Natural killer cell (primary cell): ENCODE data around the gene ZC3H7A. TPM values are rescaled to one million over a fixed set of nuclear protein-coding genes. Genes with fewer than 3 reads are reported as not detected.
A peak's percentile ranks its signal among the peaks of the same experiment; 100 is the strongest.

ENCODE experiments used
- ATAC-seq, 3 donors: fragments of 150-1000 bp in 2 of 3; fragments of 200-7000 bp in 1 of 3; cut with Tn5 transposase; 1 replicate in 1 of 3; 2 replicates in 2 of 3; pipeline ENCODE4 v1.10.0; 2021; ENCODE audit warnings: mild to moderate bottlenecking in 2 of 3, moderate library complexity in 2 of 3
- DNase-seq, 2 donors: peaks; one replicate each; pipeline versions ENCODE4 v3.0.0 to v3.0.0-alpha.2; 2013 to 2021; ENCODE audit warnings: mixed read lengths in 1 of 2
- H3K27ac ChIP-seq: one replicate; pipeline ENCODE4 v1.5.1; 2013; ENCODE audit warnings: mild to moderate bottlenecking, low read length
- H3K27me3 ChIP-seq: one replicate; pipeline ENCODE4 v1.6.1; 2013; ENCODE audit warnings: low read length; ENCODE audit not compliant: control insufficient read depth, insufficient read depth
- H3K36me3 ChIP-seq: one replicate; pipeline ENCODE4 v1.6.1; 2013; ENCODE audit warnings: low read length; ENCODE audit not compliant: control insufficient read depth, insufficient read depth
- H3K4me1 ChIP-seq: one replicate; pipeline ENCODE4 v1.6.1; 2013; ENCODE audit warnings: low read length; ENCODE audit not compliant: control insufficient read depth, insufficient read depth
- H3K4me3 ChIP-seq: one replicate; pipeline ENCODE4 v1.5.1; 2013; ENCODE audit warnings: low read length
- H3K9me3 ChIP-seq: one replicate; pipeline ENCODE4 v1.6.1; 2013; ENCODE audit warnings: low read length; ENCODE audit not compliant: control insufficient read depth, insufficient read depth
- H3K27ac Mint-ChIP-seq, 2 donors: one replicate each; pipeline ENCODE4 v1.8.0; 2022; ENCODE audit warnings: mild to moderate bottlenecking in 2 of 2, mixed read lengths in 2 of 2, moderate library complexity in 1 of 2
- H3K27me3 Mint-ChIP-seq, 2 donors: one replicate each; pipeline ENCODE4 v1.8.0; 2022; ENCODE audit warnings: low read depth in 2 of 2, mixed read lengths in 2 of 2
- H3K36me3 Mint-ChIP-seq: one replicate; pipeline ENCODE4 v1.8.0; 2022; ENCODE audit warnings: mixed read lengths
- H3K4me1 Mint-ChIP-seq, 2 donors: one replicate each; pipeline ENCODE4 v1.8.0; 2022; ENCODE audit warnings: mixed read lengths in 2 of 2
- H3K4me3 Mint-ChIP-seq: one replicate; pipeline ENCODE4 v1.8.0; 2022; ENCODE audit warnings: mild to moderate bottlenecking, moderate library complexity, mixed read lengths
- H3K9me3 Mint-ChIP-seq, 2 donors: one replicate each; pipeline ENCODE4 v1.8.0; 2022; ENCODE audit warnings: mixed read lengths in 2 of 2
- CTCF ChIP-seq: fragments of 200-600 bp; IDR thresholded peaks from one replicate; pipeline ENCODE4 v1.8.0; 2022; ENCODE audit warnings: antibody characterized with exemption
- WGBS: methylation state at CpG from one replicate; pipeline ENCODE4 v1.1.7; 2013; ENCODE audit warnings: missing lambda C conversion rate; ENCODE audit not compliant: insufficient coverage; 5-methylcytosine and 5-hydroxymethylcytosine counted together
- intact Hi-C: fragments of 100-400 bp; cut with micrococcal nuclease; formaldehyde crosslinking; loops from one replicate; pipeline ENCODE4 v1.14.2; 2022
- total RNA-seq, 4 donors: library from RNA; stranded (reverse); fragments of 120-200 nt in 1 of 4; gene quantifications; one replicate each; pipeline versions ENCODE4 v1.2.3 to v1.2.4, GENCODE V29; 2013 to 2022

The ZC3H7A gene
- total RNA-seq, 3 donors from 2014 or later (not counting 1 experiment from before 2014, with no cell fraction given), result 80.6 to 91.8 (median 84.6) TPM

GRCh38 chr16:11721781-11722467 is 75.1 kb downstream of the ZC3H7A start:
- H3K36me3 Mint-ChIP-seq, result peaks cover 10% of the 10 kb centered on the region
- no peaks in the 10 kb centered on the region for H3K27me3 Mint-ChIP-seq
- Histone ChIP-seq H3K9me3 (no peaks in the 10 kb centered on the region), H3K4me1 (no peaks in the 10 kb centered on the region), H3K36me3 (peaks cover 59% of the 10 kb centered on the region), H3K27ac (no peak overlapping the region), H3K4me3 (no peak overlapping the region), H3K27me3 (no peaks in the 10 kb centered on the region)
- H3K9me3 Mint-ChIP-seq, result no peaks in the 10 kb centered on the region
- H3K27ac Mint-ChIP-seq, result peak overlapping the region in 1 of 2 donors; percentile 45
- DNase-seq (no peak), ATAC-seq (no peak)
- no peak overlapping the region for H3K4me3 Mint-ChIP-seq
- no peak for TF ChIP-seq CTCF
- 91% methylated on average over 4 of the region's 4 CpGs for WGBS
- H3K4me1 Mint-ChIP-seq, result peaks cover 5 to 16% of the 10 kb centered on the region in 2 donors
- intact Hi-C loops, result no loop called here

GRCh38 chr16:11719762-11720161 is 77.3 kb downstream of the ZC3H7A start:
- Histone ChIP-seq H3K4me1 (no peaks in the 10 kb centered on the region), H3K27me3 (no peaks in the 10 kb centered on the region), H3K27ac (no peak overlapping the region), H3K36me3 (peaks cover 57% of the 10 kb centered on the region), H3K4me3 (no peak overlapping the region), H3K9me3 (no peaks in the 10 kb centered on the region)
- intact Hi-C loops, result no loop called here
- no peak for TF ChIP-seq CTCF
- Mint-ChIP-seq H3K9me3 (no peaks in the 10 kb centered on the region), H3K4me1 (peaks cover 10 to 16% of the 10 kb centered on the region in 2 donors), H3K36me3 (peaks cover 16% of the 10 kb centered on the region), H3K4me3 (no peak overlapping the region), H3K27me3 (no peaks in the 10 kb centered on the region), H3K27ac (no peak overlapping the region)
- DNase-seq (no peak), ATAC-seq (no peak)
- 99% methylated on average over 4 of the region's 4 CpGs for whole genome bisulfite sequencing

- peaks cover 10 to 16% of the 10 kb centered on the region in 2 donors for H3K4me1 Mint-ChIP-seq
- H3K9me3 Mint-ChIP-seq, result no peaks in the 10 kb centered on the region
- peaks cover 16% of the 10 kb centered on the region for H3K36me3 Mint-ChIP-seq
- Histone ChIP-seq H3K9me3 (no peaks in the 10 kb centered on the region), H3K27me3 (no peaks in the 10 kb centered on the region), H3K27ac (no peak overlapping the region), H3K4me1 (peaks cover 3% of the 10 kb centered on the region), H3K36me3 (peaks cover 52% of the 10 kb centered on the region), H3K4me3 (no peak overlapping the region)
- no peak overlapping the region for H3K27ac Mint-ChIP-seq
- ATAC-seq, result no peak
- intact Hi-C loops, result no loop called here
- TF ChIP-seq CTCF, result no peak
- no peak for DNase-seq
- no peaks in the 10 kb centered on the region for H3K27me3 Mint-ChIP-seq
- H3K4me3 Mint-ChIP-seq, result no peak overlapping the region
Observed at GRCh38 chr16:11719171-11719570, 77.9 kb downstream of the ZC3H7A start.

GRCh38 chr16:11717811-11718210 is 79.2 kb downstream of the ZC3H7A start:
- H3K27ac Mint-ChIP-seq, result peak overlapping the region in 1 of 2 donors; percentile 21
- Histone ChIP-seq H3K36me3 (peaks cover 44% of the 10 kb centered on the region), H3K27me3 (no peaks in the 10 kb centered on the region), H3K27ac (no peak overlapping the region), H3K4me1 (peaks cover 3% of the 10 kb centered on the region), H3K4me3 (no peak overlapping the region), H3K9me3 (no peaks in the 10 kb centered on the region)
- peaks cover 10 to 16% of the 10 kb centered on the region in 2 donors for H3K4me1 Mint-ChIP-seq
- TF ChIP-seq CTCF, result no peak
- 34% methylated on average over 5 of the region's 5 CpGs for WGBS
- H3K9me3 Mint-ChIP-seq, result no peaks in the 10 kb centered on the region
- no peak overlapping the region for H3K4me3 Mint-ChIP-seq
- ATAC-seq, result no peak
- intact Hi-C loops, result no loop called here
- no peaks in the 10 kb centered on the region for H3K27me3 Mint-ChIP-seq
- H3K36me3 Mint-ChIP-seq, result peaks cover 16% of the 10 kb centered on the region
- no peak for DNase-seq
